MCF 10A (cell line): ENCODE data around the gene KDM4C. TPM values are rescaled to one million over a fixed set of nuclear protein-coding genes. Genes with fewer than 3 reads are reported as not detected.

Experiments used
- BruUV-seq: library from RNA; stranded (reverse); fragments of 400-500 nt; replicated peaks from 2 replicates; lab custom pipeline; 2021; lab: Mats Ljungman, UMichigan
- CTCF ChIA-PET: fragments of 300-600 bp; sonication (Branson Sonifier 250); formaldehyde crosslinking; extraction: SDS; loops from one replicate; lab custom pipeline; 2021; ENCODE audit warnings: antibody characterized with exemption, inconsistent platforms; lab: Yijun Ruan, JAX
- POLR2A ChIA-PET: fragments of 300-600, 350-650 bp; sonication (Branson Sonifier 250); formaldehyde crosslinking; extraction: SDS; loops from one replicate; lab custom pipeline; 2020; ENCODE audit warnings: antibody characterized with exemption, inconsistent platforms; lab: Yijun Ruan, JAX
- DNase-seq: peaks from one replicate; pipeline ENCODE4 v3.0.0-alpha.2; 2018; ENCODE audit not compliant: unreplicated experiment
- H3K27ac Mint-ChIP-seq: one replicate; pipeline ENCODE4 v1.8.0; 2022; ENCODE audit warnings: mild to moderate bottlenecking, low read depth, mixed read lengths; ENCODE audit not compliant: unreplicated experiment
- H3K27me3 Mint-ChIP-seq: one replicate; pipeline ENCODE4 v1.8.0; 2022; ENCODE audit warnings: mixed read lengths; ENCODE audit not compliant: insufficient read depth, unreplicated experiment
- H3K36me3 Mint-ChIP-seq: one replicate; pipeline ENCODE4 v1.8.0; 2022; ENCODE audit warnings: mild to moderate bottlenecking, moderate library complexity, mixed read lengths; ENCODE audit not compliant: insufficient read depth, unreplicated experiment
- H3K4me1 Mint-ChIP-seq: one replicate; pipeline ENCODE4 v1.8.0; 2022; ENCODE audit warnings: mixed read lengths; ENCODE audit not compliant: insufficient read depth, unreplicated experiment
- H3K4me3 Mint-ChIP-seq: one replicate; pipeline ENCODE4 v1.8.0; 2022; ENCODE audit warnings: mild to moderate bottlenecking, moderate library complexity, mixed read lengths; ENCODE audit not compliant: unreplicated experiment
- H3K9me3 Mint-ChIP-seq: one replicate; pipeline ENCODE4 v1.8.0; 2022; ENCODE audit warnings: mixed read lengths; ENCODE audit not compliant: unreplicated experiment
- CTCF ChIP-seq: fragments of 200-600 bp; IDR thresholded peaks from one replicate; pipeline ENCODE4 v1.8.0; 2022; ENCODE audit warnings: antibody characterized with exemption, mild to moderate bottlenecking; ENCODE audit not compliant: unreplicated experiment
- intact Hi-C: fragments of 100-400 bp; cut with micrococcal nuclease; formaldehyde crosslinking; loops from 2 replicates; pipeline ENCODE4 v1.14.1; 2022
- total RNA-seq: library from RNA; stranded (reverse); gene quantifications from 2 replicates; pipeline ENCODE4 v1.2.3, GENCODE V29; 2022

KDM4C gene
- total RNA-seq, 1 experiment from 2014 or later = 29.5 TPM

GRCh38 chr9:6936103-6936502, 178.3 kb downstream of the KDM4C start:
- ChIA-PET CTCF (interaction anchor here (2.1 kb wide), 1 partner anchor 9 kb away, joined by 4 read pairs; no protein-coding TSS in a partner anchor), POLR2A (interaction anchor here (1.1 kb wide), 1 partner anchor 18 kb away, joined by 3 read pairs; no protein-coding TSS in a partner anchor)
- H3K9me3 Mint-ChIP-seq = no peaks in the 10 kb centered on the region
- BruUV-seq = no TSS peak
- intact Hi-C loops = no loop called here
- peaks cover 23% of the 10 kb centered on the region for H3K4me1 Mint-ChIP-seq
- DNase-seq = no peak
- no peak for TF ChIP-seq CTCF
- no peaks in the 10 kb centered on the region for H3K27me3 Mint-ChIP-seq
- H3K36me3 Mint-ChIP-seq = peaks cover 6% of the 10 kb centered on the region
- H3K4me3 Mint-ChIP-seq = no peak overlapping the region
- no peak overlapping the region for H3K27ac Mint-ChIP-seq

- no peaks in the 10 kb centered on the region for H3K27me3 Mint-ChIP-seq
- CTCF ChIA-PET = interaction anchor here (0.6 to 1.8 kb wide), 2 partner anchors 10 to 156 kb away, joined by 3 to 10 read pairs; no protein-coding TSS in a partner anchor
- no peak for DNase-seq
- no peak overlapping the region for H3K27ac Mint-ChIP-seq
- no peak for TF ChIP-seq CTCF
- no peaks in the 10 kb centered on the region for H3K9me3 Mint-ChIP-seq
- no peak overlapping the region for H3K4me3 Mint-ChIP-seq
- intact Hi-C loops = no loop called here
- H3K36me3 Mint-ChIP-seq = peaks cover 11% of the 10 kb centered on the region
- POLR2A ChIA-PET = no interaction called here
- BruUV-seq = no TSS peak
- H3K4me1 Mint-ChIP-seq = peaks cover 14% of the 10 kb centered on the region
Measured at GRCh38 chr9:6937209-6937608, 179.4 kb downstream of the KDM4C start.

GRCh38 chr9:6938447-6938846, 180.7 kb downstream of the KDM4C start:
- peak; percentile 64 for DNase-seq
- CTCF ChIA-PET = interaction anchor here (1.8 kb wide), 1 partner anchor 11 kb away, joined by 10 read pairs; no protein-coding TSS in a partner anchor
- Mint-ChIP-seq H3K36me3 (peaks cover 11% of the 10 kb centered on the region), H3K4me1 (peaks cover 10% of the 10 kb centered on the region), H3K27ac (no peak overlapping the region), H3K27me3 (no peaks in the 10 kb centered on the region), H3K9me3 (no peaks in the 10 kb centered on the region), H3K4me3 (no peak overlapping the region)
- intact Hi-C loops = no loop called here
- BruUV-seq = no TSS peak
- POLR2A ChIA-PET = interaction anchor here (0.7 to 0.9 kb wide), 2 partner anchors 16 to 104 kb away, joined by 3 to 4 read pairs; no protein-coding TSS in a partner anchor
- no peak for TF ChIP-seq CTCF

- no TSS peak for BruUV-seq
- Mint-ChIP-seq H3K27ac (no peak overlapping the region), H3K4me1 (peaks cover 10% of the 10 kb centered on the region), H3K27me3 (no peaks in the 10 kb centered on the region), H3K4me3 (no peak overlapping the region), H3K36me3 (peaks cover 11% of the 10 kb centered on the region), H3K9me3 (no peaks in the 10 kb centered on the region)
- intact Hi-C loops = no loop called here
- CTCF ChIA-PET = interaction anchor here (0.8 to 1.8 kb wide), 5 partner anchors 11 to 471 kb away, joined by 3 to 10 read pairs (median 3); no protein-coding TSS in a partner anchor
- no peak for DNase-seq
- POLR2A ChIA-PET = interaction anchor here (0.7 to 0.9 kb wide), 3 partner anchors 16 to 270 kb away, joined by 3 to 4 read pairs (median 3); no protein-coding TSS in a partner anchor
- TF ChIP-seq CTCF = no peak
Measured at GRCh38 chr9:6938873-6939272, 181.1 kb downstream of the KDM4C start.
